Mesodermal cell (in vitro differentiated cells): ENCODE results near the gene NHEJ1.

Experiments used
- H3K27ac ChIP-seq: 2 replicates; pipeline ENCODE4 v1.7.0; 2013; ENCODE audit warnings: mild to moderate bottlenecking, low read depth, low read length, moderate library complexity; ENCODE audit not compliant: severe bottlenecking
- H3K36me3 ChIP-seq: 2 replicates; pipeline ENCODE4 v1.7.1; 2013; ENCODE audit warnings: mild to moderate bottlenecking, low read length, moderate library complexity; ENCODE audit not compliant: control insufficient read depth, insufficient read depth
- H3K4me1 ChIP-seq: one replicate; pipeline ENCODE4 v1.7.1; 2013; ENCODE audit warnings: mild to moderate bottlenecking, low read length; ENCODE audit not compliant: insufficient read depth, control insufficient read depth, poor library complexity, severe bottlenecking
- H3K4me3 ChIP-seq: 2 replicates; pipeline ENCODE4 v1.7.0; 2013; ENCODE audit warnings: low read length, control low read depth, mild to moderate bottlenecking; ENCODE audit not compliant: insufficient read depth, poor library complexity, severe bottlenecking; ENCODE audit errors: extremely low read depth
- H3K9me3 ChIP-seq: 2 replicates; pipeline ENCODE4 v1.7.1; 2013; ENCODE audit warnings: mild to moderate bottlenecking, low read length, moderate library complexity; ENCODE audit not compliant: control insufficient read depth
- WGBS, 2 experiments: methylation state at CpG; one replicate each; pipeline ENCODE4 v1.1.5; 2013; ENCODE audit warnings: missing lambda C conversion rate in 2 of 2; ENCODE audit not compliant: insufficient coverage in 2 of 2; 5-methylcytosine and 5-hydroxymethylcytosine counted together

NHEJ1 gene

DNA sequence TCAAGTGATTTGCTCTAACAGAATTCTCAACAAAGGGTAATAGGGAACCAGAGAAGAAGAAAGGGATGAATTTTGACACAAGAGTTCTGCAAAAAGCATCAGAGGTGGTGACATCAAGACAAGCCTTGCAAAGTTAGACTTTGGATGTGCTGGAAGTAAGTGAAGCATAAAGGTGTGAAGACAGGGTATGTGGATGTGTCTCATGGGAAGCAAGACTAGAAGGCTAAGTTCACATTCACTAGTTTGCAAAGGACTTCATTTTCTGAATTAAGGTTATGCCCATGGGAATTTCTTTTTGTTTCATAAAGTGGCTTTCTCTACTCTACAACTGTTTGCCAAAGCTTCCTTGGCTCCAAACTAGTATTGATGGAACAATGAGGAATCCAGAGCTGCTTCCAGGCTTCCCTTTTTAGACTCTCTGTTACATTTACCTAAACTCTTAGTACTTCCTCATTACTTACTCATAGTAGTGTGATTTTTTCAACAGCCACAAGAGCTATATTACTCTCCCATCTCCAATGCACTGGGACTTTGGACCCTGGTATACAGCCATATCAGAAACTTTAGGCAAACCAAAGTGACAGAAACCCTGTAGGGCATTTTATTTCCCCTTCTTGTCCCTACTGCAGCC lies 78.8 kb downstream of the NHEJ1 start:
- no peak overlapping the region for H3K4me3 ChIP-seq
- no peak overlapping the region for H3K27ac ChIP-seq
- H3K36me3 ChIP-seq = peaks cover 10% of the 10 kb centered on the region
- no peaks in the 10 kb centered on the region for H3K4me1 ChIP-seq
- H3K9me3 ChIP-seq = no peaks in the 10 kb centered on the region

GRCh38 chr2:219081096-219081495 lies 79.5 kb downstream of the NHEJ1 start:
- H3K9me3 ChIP-seq = no peaks in the 10 kb centered on the region
- no peaks in the 10 kb centered on the region for H3K4me1 ChIP-seq
- no peak overlapping the region for H3K27ac ChIP-seq
- H3K36me3 ChIP-seq = peaks cover 13% of the 10 kb centered on the region
- 74 to 84% methylated on average over 5 to 6 of the region's 7 CpGs for WGBS, 2 experiments
- no peak overlapping the region for H3K4me3 ChIP-seq

DNA sequence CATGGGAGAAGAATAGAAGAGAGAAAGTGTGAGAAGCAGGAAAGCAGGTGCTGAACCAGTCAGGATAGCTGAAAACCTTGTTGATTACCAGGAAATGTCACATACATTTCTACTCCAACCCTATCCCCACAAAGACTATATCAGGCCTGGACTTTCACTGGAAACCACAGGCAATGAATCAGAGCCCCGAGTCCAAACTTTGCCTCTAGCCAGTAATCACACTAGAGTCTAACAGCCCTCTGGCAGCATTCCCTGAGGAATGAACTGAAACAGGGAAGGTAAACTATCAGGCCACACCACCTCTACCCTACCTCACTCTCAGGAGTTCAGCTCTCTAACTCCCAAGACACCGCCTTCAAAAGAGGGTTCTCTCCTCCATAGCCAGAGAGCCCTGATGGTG lies 81.2 kb downstream of the NHEJ1 start:
- no peak overlapping the region for H3K27ac ChIP-seq
- WGBS, 2 experiments = 77 to 100% methylated on average over 2 of the region's 2 CpGs
- no peaks in the 10 kb centered on the region for H3K4me1 ChIP-seq
- H3K36me3 ChIP-seq = peaks cover 18% of the 10 kb centered on the region
- no peak overlapping the region for H3K4me3 ChIP-seq
- no peaks in the 10 kb centered on the region for H3K9me3 ChIP-seq

DNA sequence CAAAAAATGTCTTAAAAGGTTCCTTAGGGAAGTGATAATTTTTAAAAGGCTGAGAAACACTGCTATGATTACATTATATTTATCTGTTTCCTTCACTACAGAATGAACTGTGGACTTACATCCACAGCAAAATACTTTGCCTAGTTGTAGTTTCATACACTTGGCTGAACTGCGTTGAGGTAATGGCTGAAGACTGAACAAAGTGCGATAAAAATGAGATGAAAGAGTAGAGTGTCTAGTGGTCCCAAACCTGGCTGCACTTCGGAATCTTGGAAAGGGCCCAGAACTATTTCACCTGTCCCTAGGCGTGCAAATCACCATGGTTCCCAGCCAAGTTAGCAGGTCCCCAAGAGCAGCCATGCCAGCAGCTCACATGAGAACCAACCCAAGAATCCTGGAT lies 81.7 kb downstream of the NHEJ1 start:
- 100% methylated on average over 1 to 4 of the region's 4 CpGs for WGBS, 2 experiments
- H3K9me3 ChIP-seq = no peaks in the 10 kb centered on the region

DNA sequence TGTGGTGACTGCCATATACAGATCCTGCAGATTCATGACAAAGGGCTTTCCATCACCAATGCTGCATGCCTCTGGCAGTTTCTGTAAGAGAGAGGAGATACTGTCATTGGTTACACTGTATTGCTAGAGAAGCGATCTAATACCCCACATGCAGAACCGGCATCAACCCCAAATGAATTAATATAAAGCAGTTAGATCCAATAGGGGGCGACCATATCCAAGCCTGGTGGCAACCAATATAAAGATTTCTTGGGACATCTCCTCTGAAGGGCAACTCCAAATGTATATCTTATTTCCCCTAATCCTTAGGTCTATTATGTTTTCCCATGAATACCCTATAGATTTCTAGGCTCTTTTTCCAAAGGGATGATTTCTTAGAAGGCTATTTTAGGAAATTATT lies 82.5 kb downstream of the NHEJ1 start:
- Histone ChIP-seq H3K4me1 (peaks cover 5% of the 10 kb centered on the region), H3K4me3 (no peak overlapping the region), H3K27ac (no peak overlapping the region), H3K9me3 (no peaks in the 10 kb centered on the region), H3K36me3 (peaks cover 18% of the 10 kb centered on the region)
- WGBS, 2 experiments = 60 to 75% methylated on average over 1 of the region's 3 CpGs

More for the DNA sequence above, 81.7 kb downstream of the NHEJ1 start:
- no peak overlapping the region for H3K4me3 ChIP-seq
- H3K27ac ChIP-seq = no peak overlapping the region
- no peaks in the 10 kb centered on the region for H3K4me1 ChIP-seq
- peaks cover 18% of the 10 kb centered on the region for H3K36me3 ChIP-seq

DNA sequence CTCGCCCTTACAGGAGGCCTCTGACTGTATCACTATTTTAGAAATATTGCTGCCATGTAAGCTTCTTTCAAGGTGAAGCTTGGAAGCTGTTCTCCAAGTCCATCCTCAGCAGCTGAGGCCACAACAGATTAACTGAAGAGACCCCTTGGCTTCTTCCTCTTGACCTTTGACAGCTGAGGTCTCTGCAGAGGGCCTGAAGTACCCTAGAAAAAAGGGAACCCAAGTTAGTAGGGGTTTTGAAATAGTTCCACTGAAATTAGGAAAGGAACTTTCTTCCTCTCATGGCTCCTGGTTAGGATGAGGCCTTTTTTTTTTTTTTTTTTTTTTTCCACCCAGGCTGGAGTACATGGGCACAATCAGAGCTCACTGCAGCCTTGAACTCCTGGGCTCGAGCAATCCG lies 84.4 kb downstream of the NHEJ1 start:
- no peak overlapping the region for H3K4me3 ChIP-seq
- no peak overlapping the region for H3K27ac ChIP-seq
- peaks cover 5% of the 10 kb centered on the region for H3K4me1 ChIP-seq
- no peaks in the 10 kb centered on the region for H3K9me3 ChIP-seq
- 72 to 90% methylated on average over 2 to 3 of the region's 3 CpGs for WGBS, 2 experiments
- peaks cover 18% of the 10 kb centered on the region for H3K36me3 ChIP-seq

DNA sequence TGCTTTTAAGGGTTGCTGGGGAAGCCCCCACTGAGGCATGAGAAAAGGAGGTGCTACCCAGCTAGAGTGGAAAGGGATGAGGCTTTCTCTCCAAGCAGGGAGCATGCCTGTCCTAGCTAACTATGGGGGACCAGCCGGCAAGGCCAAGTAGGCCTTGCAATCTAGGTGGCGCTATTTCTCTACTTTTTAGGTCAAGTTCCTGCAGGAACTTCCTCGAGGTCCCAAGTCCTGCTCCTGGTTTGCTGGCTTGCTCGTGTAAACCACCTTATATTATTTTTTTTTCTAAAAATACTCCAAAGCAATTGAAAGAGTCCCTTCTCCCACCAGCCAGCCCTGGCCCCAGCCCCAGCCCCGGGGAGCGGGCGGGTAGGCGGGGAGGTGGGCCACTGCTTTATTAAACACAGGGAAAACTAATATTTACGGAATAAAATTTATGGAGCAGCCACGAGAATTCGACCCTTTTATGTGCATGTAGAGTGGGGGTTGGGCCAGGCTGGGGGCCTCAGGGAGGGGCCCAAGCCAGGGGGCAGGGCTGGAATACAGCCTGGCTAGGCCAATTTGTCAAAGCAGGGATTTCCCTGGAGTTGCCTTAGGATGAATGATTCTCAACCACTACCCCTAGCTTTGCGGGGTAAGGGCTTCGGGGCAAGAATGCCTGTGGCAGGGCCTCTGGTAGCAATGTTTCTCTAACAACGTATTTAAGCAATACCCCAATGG lies 87.0 kb downstream of the NHEJ1 start:
- no peak overlapping the region for H3K27ac ChIP-seq
- peaks cover 5% of the 10 kb centered on the region for H3K4me1 ChIP-seq
- 13 to 44% methylated on average over 4 to 9 of the region's 14 CpGs for WGBS, 2 experiments

DNA sequence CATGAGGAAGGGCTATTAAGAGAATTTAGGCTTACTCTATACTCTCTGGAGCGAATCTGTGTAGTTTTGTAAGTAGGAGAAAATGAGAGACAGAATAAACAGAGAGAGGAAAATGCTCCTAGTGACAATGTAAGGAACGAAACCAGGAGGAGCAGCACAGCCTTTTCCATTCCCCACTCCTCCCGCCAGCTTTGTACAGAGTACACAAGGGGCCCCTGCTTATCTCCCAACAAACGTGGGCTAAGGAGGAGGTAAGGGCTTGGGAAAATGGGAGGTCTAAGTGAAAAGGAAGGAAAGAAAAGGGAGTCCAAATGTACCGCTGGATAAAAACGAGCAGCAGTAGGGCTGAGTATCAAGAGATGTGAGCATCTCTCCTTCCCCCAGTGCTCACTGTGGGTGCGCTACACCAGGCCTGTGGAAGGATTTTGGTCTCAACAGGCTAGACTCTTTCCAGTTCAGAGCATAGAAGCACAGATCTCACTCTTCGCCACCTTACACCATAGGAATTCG lies 87.8 kb downstream of the NHEJ1 start:
- H3K9me3 ChIP-seq = no peaks in the 10 kb centered on the region
- peaks cover 5% of the 10 kb centered on the region for H3K4me1 ChIP-seq
- WGBS, 2 experiments = 79 to 100% methylated on average over 2 to 4 of the region's 9 CpGs
- H3K27ac ChIP-seq = no peak overlapping the region
- H3K36me3 ChIP-seq = peaks cover 17% of the 10 kb centered on the region
- H3K4me3 ChIP-seq = no peak overlapping the region

More for the DNA sequence above, 87.0 kb downstream of the NHEJ1 start:
- H3K9me3 ChIP-seq = no peaks in the 10 kb centered on the region
- peaks cover 18% of the 10 kb centered on the region for H3K36me3 ChIP-seq
- H3K4me3 ChIP-seq = no peak overlapping the region

- 93 to 96% methylated on average over 4 to 5 of the region's 6 CpGs for WGBS, 2 experiments
- Histone ChIP-seq H3K9me3 (no peaks in the 10 kb centered on the region), H3K4me1 (peaks cover 5% of the 10 kb centered on the region), H3K27ac (no peak overlapping the region), H3K36me3 (peaks cover 5% of the 10 kb centered on the region), H3K4me3 (no peak overlapping the region)
These were observed 89.3 kb downstream of the NHEJ1 start for GRCh38 chr2:219071131-219071816.

DNA sequence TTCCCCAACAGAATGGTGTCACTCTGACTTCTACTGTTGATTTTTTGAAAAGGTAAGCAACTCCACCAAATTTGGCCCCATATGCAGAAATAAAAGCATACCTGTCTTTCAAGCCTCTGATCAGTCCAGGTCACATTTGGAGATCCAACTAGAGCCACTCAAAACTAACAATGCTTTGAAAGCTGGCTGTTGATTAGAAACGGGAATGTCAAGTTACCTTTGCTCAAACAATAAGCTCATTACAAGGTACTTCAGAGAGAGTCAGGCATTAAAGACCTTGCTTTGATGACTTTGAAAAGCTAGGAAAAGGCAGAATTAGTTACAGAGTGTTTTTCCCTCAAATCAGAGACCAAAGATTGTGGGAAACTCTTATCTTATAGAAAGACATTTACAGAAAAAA lies 95.1 kb downstream of the NHEJ1 start:
- Histone ChIP-seq H3K4me1 (peaks cover 2% of the 10 kb centered on the region), H3K4me3 (no peak overlapping the region), H3K9me3 (no peaks in the 10 kb centered on the region), H3K36me3 (no peaks in the 10 kb centered on the region), H3K27ac (no peak overlapping the region)
- no CpG with 5 or more reads among the region's 1 CpG for WGBS, 2 experiments
